NB4 (cell line): ENCODE data around the gene HTR2A.

Source experiments
- DNase-seq: peaks from one replicate; pipeline ENCODE4 v3.0.0; 2010; ENCODE audit warnings: low read depth
- H3K4me3 ChIP-seq: one replicate; pipeline ENCODE4 v1.5.1; 2011; ENCODE audit warnings: mild to moderate bottlenecking, low read depth, low read length, moderate library complexity
- MYC ChIP-seq: IDR thresholded peaks from 2 replicates; pipeline ENCODE4 v1.6.1; 2011; ENCODE audit warnings: low read depth, low read length
- POLR2A ChIP-seq: IDR thresholded peaks from 2 replicates; pipeline ENCODE4 v1.6.1; 2011; ENCODE audit warnings: mild to moderate bottlenecking; ENCODE audit not compliant: insufficient read length; ENCODE audit errors: extremely low read depth
- TF ChIP-seq, protein P1 (sequence below): IDR thresholded peaks from one replicate; pipeline ENCODE4 v1.5.1; 2012; ENCODE audit warnings: low read depth, low read length
- TF ChIP-seq, protein P2 (sequence below): IDR thresholded peaks from 2 replicates; pipeline ENCODE4 v1.6.1; 2011; ENCODE audit warnings: low read depth, low read length

Gene HTR2A

DNA sequence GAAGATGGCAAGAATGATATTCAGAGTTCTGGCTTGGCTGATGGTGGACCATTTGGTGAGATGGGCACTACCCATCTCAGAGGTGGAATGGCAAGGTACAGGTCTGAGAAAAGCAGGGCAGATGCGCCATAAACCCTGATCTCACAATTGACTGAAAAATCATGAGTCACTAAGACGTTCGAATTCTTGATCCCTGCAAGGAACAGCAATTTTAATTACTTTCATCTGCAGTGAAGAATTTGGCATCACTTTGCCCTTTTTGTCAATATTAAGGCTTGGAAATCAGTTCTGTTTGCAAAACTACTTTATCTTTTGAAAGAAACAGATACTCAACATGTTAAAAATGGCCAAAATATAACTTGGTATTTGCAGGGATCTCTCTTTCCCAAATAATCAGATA is 38.1 kb downstream of the HTR2A start:
- TF ChIP-seq, protein P1, sequence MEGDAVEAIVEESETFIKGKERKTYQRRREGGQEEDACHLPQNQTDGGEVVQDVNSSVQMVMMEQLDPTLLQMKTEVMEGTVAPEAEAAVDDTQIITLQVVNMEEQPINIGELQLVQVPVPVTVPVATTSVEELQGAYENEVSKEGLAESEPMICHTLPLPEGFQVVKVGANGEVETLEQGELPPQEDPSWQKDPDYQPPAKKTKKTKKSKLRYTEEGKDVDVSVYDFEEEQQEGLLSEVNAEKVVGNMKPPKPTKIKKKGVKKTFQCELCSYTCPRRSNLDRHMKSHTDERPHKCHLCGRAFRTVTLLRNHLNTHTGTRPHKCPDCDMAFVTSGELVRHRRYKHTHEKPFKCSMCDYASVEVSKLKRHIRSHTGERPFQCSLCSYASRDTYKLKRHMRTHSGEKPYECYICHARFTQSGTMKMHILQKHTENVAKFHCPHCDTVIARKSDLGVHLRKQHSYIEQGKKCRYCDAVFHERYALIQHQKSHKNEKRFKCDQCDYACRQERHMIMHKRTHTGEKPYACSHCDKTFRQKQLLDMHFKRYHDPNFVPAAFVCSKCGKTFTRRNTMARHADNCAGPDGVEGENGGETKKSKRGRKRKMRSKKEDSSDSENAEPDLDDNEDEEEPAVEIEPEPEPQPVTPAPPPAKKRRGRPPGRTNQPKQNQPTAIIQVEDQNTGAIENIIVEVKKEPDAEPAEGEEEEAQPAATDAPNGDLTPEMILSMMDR, result no peak
- TF ChIP-seq, protein P2, sequence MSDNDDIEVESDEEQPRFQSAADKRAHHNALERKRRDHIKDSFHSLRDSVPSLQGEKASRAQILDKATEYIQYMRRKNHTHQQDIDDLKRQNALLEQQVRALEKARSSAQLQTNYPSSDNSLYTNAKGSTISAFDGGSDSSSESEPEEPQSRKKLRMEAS, result no peak
- TF ChIP-seq POLR2A (no peak), MYC (no peak)
- no peak overlapping the region for H3K4me3 ChIP-seq
- no peak for DNase-seq

DNA sequence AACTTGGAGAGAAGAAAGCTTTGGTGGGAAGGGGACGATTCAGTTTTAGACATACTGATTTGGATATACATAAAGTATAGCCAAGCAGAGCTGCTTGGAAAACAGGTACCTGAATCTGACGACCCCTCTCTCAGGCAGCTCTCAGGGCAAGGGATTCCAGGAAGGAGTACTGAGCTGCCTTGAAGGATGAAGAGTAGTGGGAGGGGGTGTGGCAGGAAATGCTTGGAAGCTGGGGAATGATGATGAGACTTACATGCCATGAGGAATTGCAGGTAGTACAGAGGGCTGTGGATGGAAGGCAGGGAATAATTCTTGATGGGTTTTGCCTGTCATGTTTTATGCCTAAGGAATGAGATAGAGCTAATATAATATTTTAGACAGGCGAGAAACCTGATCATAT is 38.7 kb downstream of the HTR2A start:
- no peak overlapping the region for H3K4me3 ChIP-seq
- DNase-seq, result no peak
- TF ChIP-seq, protein P1, result no peak
- no peak for TF ChIP-seq MYC

DNA sequence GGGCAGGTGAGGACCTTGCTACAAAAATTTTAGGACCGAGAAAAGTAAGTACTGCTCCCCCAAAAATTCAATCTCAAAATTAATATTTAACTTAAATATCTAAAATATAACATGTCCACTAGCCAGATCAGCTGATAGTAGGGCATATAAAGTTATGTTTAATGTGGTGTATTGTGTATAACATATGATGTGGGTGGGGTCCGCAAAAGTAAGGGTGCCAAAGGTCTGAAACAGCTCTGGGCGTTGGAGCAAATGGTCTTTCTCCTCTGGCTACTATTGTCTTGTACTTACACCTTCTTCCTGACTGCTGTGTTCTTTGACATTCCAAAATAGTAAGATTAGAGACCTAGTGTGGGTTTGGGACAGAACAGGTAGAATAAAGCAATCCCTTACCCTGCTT is 41.2 kb downstream of the HTR2A start:
- no peak for DNase-seq
- no peak for TF ChIP-seq POLR2A
- TF ChIP-seq, protein P1, result no peak
- no peak for TF ChIP-seq MYC
- TF ChIP-seq, protein P2, result no peak
- H3K4me3 ChIP-seq, result no peak overlapping the region

DNA sequence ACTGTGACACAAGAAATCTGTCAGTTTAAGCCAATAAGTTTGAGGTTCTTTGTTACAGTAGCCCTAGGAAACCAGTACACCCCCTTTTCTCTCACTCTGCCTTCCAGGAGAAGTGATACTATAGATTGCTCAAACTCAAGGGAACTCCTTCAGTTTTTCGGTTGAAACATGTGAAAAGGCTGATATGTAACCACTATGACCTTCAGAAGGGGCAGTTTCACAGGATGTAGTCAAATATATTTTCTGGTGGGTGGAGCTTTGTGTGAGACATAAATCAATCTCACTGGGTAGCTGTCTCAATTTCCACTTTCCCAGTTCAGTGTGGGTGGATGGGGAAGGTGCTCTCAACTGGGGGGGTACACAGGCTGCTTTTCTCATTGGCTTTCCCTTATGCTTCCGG is 41.7 kb downstream of the HTR2A start:
- DNase-seq, result peak; percentile 15
- TF ChIP-seq, protein P1, result no peak
- TF ChIP-seq, protein P2, result no peak
- TF ChIP-seq MYC, result no peak
- TF ChIP-seq POLR2A, result no peak

DNA sequence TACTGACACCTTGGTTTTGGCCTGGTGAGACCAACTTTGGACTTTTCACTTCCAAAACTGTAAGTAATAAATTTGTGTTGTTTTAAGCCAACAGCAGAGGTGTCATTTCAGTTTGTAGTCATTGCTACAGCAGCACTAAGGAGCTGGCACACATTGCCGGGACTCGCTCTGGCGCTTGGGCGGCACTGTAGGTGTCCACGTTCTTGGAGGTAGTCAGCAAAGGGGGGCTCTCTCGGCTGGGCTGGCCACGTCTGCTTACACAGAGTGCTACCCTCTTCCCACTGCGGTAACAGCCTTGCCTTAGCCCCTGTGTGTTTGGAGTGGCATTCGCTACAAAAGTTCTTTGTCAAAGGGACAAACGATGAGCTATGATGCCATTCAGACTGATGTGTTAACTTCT is 44.7 kb downstream of the HTR2A start:
- no peak for DNase-seq
- TF ChIP-seq POLR2A (no peak), MYC (no peak)
- TF ChIP-seq, protein P2, result no peak
- TF ChIP-seq, protein P1, result no peak
- no peak overlapping the region for H3K4me3 ChIP-seq

More for the DNA sequence above, 41.7 kb downstream of the HTR2A start:
- no peak overlapping the region for H3K4me3 ChIP-seq

DNA sequence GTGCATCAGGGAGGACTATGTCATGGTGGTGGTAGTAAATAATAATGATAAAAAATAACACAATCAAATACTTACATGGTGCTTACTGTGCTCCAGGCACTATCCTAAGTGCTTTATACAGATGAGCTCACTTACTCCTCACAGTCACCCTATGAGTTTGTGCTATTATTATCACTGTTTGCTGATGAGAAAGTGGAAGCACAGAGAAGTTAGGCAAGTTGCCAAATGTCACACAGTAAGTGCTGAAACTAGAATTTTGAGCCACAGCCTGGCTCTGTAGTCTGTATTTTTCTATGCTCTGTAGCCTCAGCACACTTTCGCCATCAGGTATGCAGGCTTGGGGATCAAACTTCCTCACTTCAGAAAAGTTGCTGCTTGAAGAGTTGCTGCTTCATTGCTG is 46.6 kb downstream of the HTR2A start:
- DNase-seq, result no peak
- H3K4me3 ChIP-seq, result no peak overlapping the region

More for the DNA sequence above, 46.6 kb downstream of the HTR2A start:
- TF ChIP-seq, protein P2, result no peak
- TF ChIP-seq POLR2A (no peak), MYC (no peak)
- TF ChIP-seq, protein P1, result no peak
